Measurements from ENCODE around the gene TRPV4.
"Not testable (repeated sequence)": the region's sequence is repeated elsewhere in the genome, so short reads cannot be mapped to it uniquely, and the experiment has no call there.

TRPV4 gene

GRCh38 chr12:109833307-109834189 lies at the start of gene TRPV4:
TRPV4 (minus strand) TSS chr12:109833398; CDS start chr12:109814796, 18,602 bp downstream.
- DNase-seq = no peak

GRCh38 chr12:109881752-109882151 lies 48.6 kb upstream of the TRPV4 start:
- no peak for DNase-seq

GRCh38 chr12:109880938-109881337 lies 47.7 kb upstream of the TRPV4 start:
- DNase-seq = no peak

GRCh38 chr12:109880043-109880931 lies 47.1 kb upstream of the TRPV4 start, which contains the start of gene GLTP:
GLTP (minus strand) TSS chr12:109880541; CDS start chr12:109880374, 167 bp downstream.
- no peak for DNase-seq

GRCh38 chr12:109879351-109880042 lies 46.3 kb upstream of the TRPV4 start:
- no peak for DNase-seq

GRCh38 chr12:109878749-109879148 lies 45.6 kb upstream of the TRPV4 start:
- no peak for DNase-seq

- no peak for DNase-seq
Measured at GRCh38 chr12:109878247-109878625, 45.0 kb upstream of the TRPV4 start.

GRCh38 chr12:109877504-109878246 lies 44.5 kb upstream of the TRPV4 start:
- DNase-seq = no peak

- no peak for DNase-seq
Measured at GRCh38 chr12:109876406-109876805, 43.2 kb upstream of the TRPV4 start.

GRCh38 chr12:109875572-109876131 lies 42.5 kb upstream of the TRPV4 start:
- DNase-seq = no peak

GRCh38 chr12:109873653-109874052 lies 40.5 kb upstream of the TRPV4 start:
- DNase-seq = no peak

- no peak for DNase-seq
Measured at GRCh38 chr12:109871668-109872314, 38.6 kb upstream of the TRPV4 start.

GRCh38 chr12:109870648-109871047 lies 37.5 kb upstream of the TRPV4 start:
- DNase-seq = no peak

- no peak for DNase-seq
Measured at GRCh38 chr12:109868182-109869051, 35.2 kb upstream of the TRPV4 start.

- DNase-seq = no peak
Measured at GRCh38 chr12:109864916-109865315, 31.7 kb upstream of the TRPV4 start.

- no peak for DNase-seq
Measured at GRCh38 chr12:109863847-109864712, 30.9 kb upstream of the TRPV4 start.

GRCh38 chr12:109862491-109862890 lies 29.3 kb upstream of the TRPV4 start:
- not testable (repeated sequence) for DNase-seq

GRCh38 chr12:109861689-109862314 lies 28.6 kb upstream of the TRPV4 start:
- no peak for DNase-seq

GRCh38 chr12:109860977-109861376 lies 27.8 kb upstream of the TRPV4 start:
- DNase-seq = no peak
